Prostate gland (tissue), 2 donors: ENCODE measurements around the gene PRKRIP1.

ENCODE experiments used
- CTCF ChIP-seq, 4 experiments: fragments of 200-600 bp in 2 of 4; fragments of 450-650 bp in 2 of 4; sonication (generic) in 2 of 4; IDR thresholded peaks; 1 replicate in 3 of 4; 2 replicates in 1 of 4; pipeline ENCODE4 v1.5.1; 2016 to 2019; ENCODE audit warnings: antibody characterized with exemption in 4 of 4, mild to moderate bottlenecking in 2 of 4, moderate library complexity in 2 of 4
- POLR2A ChIP-seq: fragments of 450-650 bp; IDR thresholded peaks from one replicate; pipeline ENCODE4 v1.6.1; 2016; ENCODE audit warnings: antibody characterized with exemption, mild to moderate bottlenecking

DNA sequence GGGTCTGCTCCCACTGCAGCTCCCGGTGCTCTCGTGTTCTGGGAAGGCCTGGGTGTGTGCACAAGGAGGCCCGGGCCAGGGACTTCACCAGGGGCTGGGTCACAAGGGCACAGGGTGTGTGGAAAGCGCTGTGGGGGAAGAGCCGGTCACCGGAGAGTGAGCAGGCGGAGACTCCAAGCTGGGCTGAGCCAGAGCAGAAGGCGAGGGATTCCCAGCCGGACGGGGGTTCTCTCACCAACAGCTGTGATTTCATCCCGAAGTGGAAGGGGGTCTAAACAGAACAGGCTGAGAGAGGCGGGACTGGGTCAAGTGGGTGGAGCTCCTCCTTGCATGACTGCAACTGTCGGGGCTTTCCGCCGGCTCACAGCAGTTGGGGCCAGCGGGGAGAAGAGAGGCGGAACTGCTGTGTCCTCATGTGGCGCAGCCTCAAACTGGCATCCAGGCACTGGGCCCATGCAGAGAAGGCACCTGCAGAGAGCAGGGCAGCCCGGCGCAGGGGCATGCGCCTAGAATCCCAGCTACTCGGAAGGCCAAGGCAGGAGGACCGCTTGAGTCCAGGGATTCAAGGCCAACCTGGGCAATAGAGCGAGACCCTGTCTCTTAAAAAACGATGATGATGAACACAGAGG lies 29.6 kb downstream of the PRKRIP1 start:
- TF ChIP-seq POLR2A, result no peak
- TF ChIP-seq CTCF (IDR thresholded peaks at IDR 0.05), result no peak
